ENCODE results near the gene PDE4D. TPM values are rescaled to one million over a fixed set of nuclear protein-coding genes. Genes with fewer than 3 reads are reported as not detected.

The PDE4D gene
- total RNA-seq, 2 experiments from 2014 or later = 164 to 175 TPM

- Histone ChIP-seq H3K4me3 (ENCODE audit: low read length) (no peak overlapping the region), H3K4me1 (ENCODE audit: insufficient read depth, low read length) (no peaks in the 10 kb centered on the region), H3K27ac (ENCODE audit: low read depth in 1 of 2, low read length in 2 of 2) (no peak overlapping the region), H3K9me3 (ENCODE audit: control insufficient read depth in 1 of 2, insufficient read depth in 1 of 2, low read length in 2 of 2) (no peaks in the 10 kb centered on the region), H3K36me3 (ENCODE audit: insufficient read depth, low read length) (no peaks in the 10 kb centered on the region), H3K27me3 (ENCODE audit: control insufficient read depth in 1 of 2, insufficient read depth in 2 of 2, low read length in 2 of 2) (no peaks in the 10 kb centered on the region)
- no peaks in the 10 kb centered on the region for H3K4me1 Mint-ChIP-seq (ENCODE audit: low read depth)
- CTCF ChIA-PET = no interaction called here
- intact Hi-C loops (cut with DNase I, micrococcal nuclease) = no loop called here
- no peak overlapping the region for H3K4me3 Mint-ChIP-seq
- DNase-seq (no peak), ATAC-seq (ENCODE audit: poor library complexity) (no peak)
- POLR2A ChIA-PET = no interaction called here
- no peaks in the 10 kb centered on the region for H3K36me3 Mint-ChIP-seq (ENCODE audit: low read depth)
- no peaks in the 10 kb centered on the region for H3K9me3 Mint-ChIP-seq
- H3K27ac Mint-ChIP-seq = no peak overlapping the region
- TF ChIP-seq CTCF (IDR thresholded peaks at IDR 0.05) = no peak
- H3K27me3 Mint-ChIP-seq = no peaks in the 10 kb centered on the region
Observed at GRCh38 chr5:59548807-59549357, 344.6 kb downstream of the PDE4D start.

GRCh38 chr5:59547731-59548130 lies 345.8 kb downstream of the PDE4D start:
- H3K4me3 ChIP-seq (ENCODE audit: low read length) = no peak overlapping the region
- Mint-ChIP-seq H3K27me3 (no peaks in the 10 kb centered on the region), H3K4me1 (ENCODE audit: low read depth) (no peaks in the 10 kb centered on the region), H3K36me3 (ENCODE audit: low read depth) (no peaks in the 10 kb centered on the region), H3K27ac (no peak overlapping the region), H3K9me3 (no peaks in the 10 kb centered on the region), H3K4me3 (no peak overlapping the region)
- ATAC-seq (ENCODE audit: poor library complexity) = no peak
- H3K27me3 ChIP-seq (ENCODE audit: control insufficient read depth in 1 of 2, insufficient read depth in 2 of 2, low read length in 2 of 2) = no peaks in the 10 kb centered on the region
- ChIA-PET POLR2A (no interaction called here), CTCF (no interaction called here)
- H3K4me1 ChIP-seq (ENCODE audit: insufficient read depth, low read length) = no peaks in the 10 kb centered on the region
- no peak for DNase-seq
- intact Hi-C loops (cut with DNase I, micrococcal nuclease) = no loop called here
- H3K9me3 ChIP-seq (ENCODE audit: control insufficient read depth in 1 of 2, insufficient read depth in 1 of 2, low read length in 2 of 2) = no peaks in the 10 kb centered on the region
- no peaks in the 10 kb centered on the region for H3K36me3 ChIP-seq (ENCODE audit: insufficient read depth, low read length)
- no peak for TF ChIP-seq CTCF (IDR thresholded peaks at IDR 0.05)
- H3K27ac ChIP-seq (ENCODE audit: low read depth in 1 of 2, low read length in 2 of 2) = no peak overlapping the region

DNA sequence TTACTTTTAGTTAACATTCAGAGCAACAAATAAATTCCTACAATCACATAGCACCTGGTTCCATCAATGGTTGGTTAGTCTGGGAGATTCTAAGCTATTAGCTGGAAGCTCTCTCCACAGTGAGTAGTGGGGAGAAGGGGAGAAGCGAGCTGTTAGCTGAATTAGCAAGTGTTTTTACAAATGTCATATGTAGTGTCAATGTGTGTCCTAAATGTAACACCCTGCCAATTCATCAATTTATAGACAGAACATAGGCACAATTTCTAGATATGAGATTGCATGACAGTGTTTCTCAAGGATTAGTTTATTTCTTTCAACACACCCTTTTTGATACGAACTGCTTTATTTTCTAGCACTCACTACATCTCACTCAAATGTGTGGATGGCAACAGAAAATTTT lies 349.0 kb downstream of the PDE4D start:
- no peak for ATAC-seq (ENCODE audit: poor library complexity)
- Mint-ChIP-seq H3K36me3 (ENCODE audit: low read depth) (no peaks in the 10 kb centered on the region), H3K4me3 (no peak overlapping the region), H3K27me3 (no peaks in the 10 kb centered on the region), H3K4me1 (ENCODE audit: low read depth) (no peaks in the 10 kb centered on the region), H3K27ac (no peak overlapping the region), H3K9me3 (no peaks in the 10 kb centered on the region)
- H3K4me1 ChIP-seq (ENCODE audit: insufficient read depth, low read length) = no peaks in the 10 kb centered on the region
- no peaks in the 10 kb centered on the region for H3K27me3 ChIP-seq (ENCODE audit: control insufficient read depth in 1 of 2, insufficient read depth in 2 of 2, low read length in 2 of 2)
- POLR2A ChIA-PET = no interaction called here
- CTCF ChIA-PET = no interaction called here
- TF ChIP-seq CTCF (IDR thresholded peaks at IDR 0.05) = no peak
- H3K9me3 ChIP-seq (ENCODE audit: control insufficient read depth in 1 of 2, insufficient read depth in 1 of 2, low read length in 2 of 2) = no peaks in the 10 kb centered on the region
- no peak for DNase-seq
- intact Hi-C loops (cut with DNase I, micrococcal nuclease) = no loop called here
- H3K4me3 ChIP-seq (ENCODE audit: low read length) = no peak overlapping the region
- H3K27ac ChIP-seq (ENCODE audit: low read depth in 1 of 2, low read length in 2 of 2) = no peak overlapping the region
- no peaks in the 10 kb centered on the region for H3K36me3 ChIP-seq (ENCODE audit: insufficient read depth, low read length)
